Bronchial epithelial cell (primary cell): ENCODE measurements around the gene PTPRN2. TPM values are rescaled to one million over a fixed set of nuclear protein-coding genes. Genes with fewer than 3 reads are reported as not detected.

Experiments used
- DNase-seq: peaks from one replicate; pipeline ENCODE4 v3.0.0-alpha.2; 2010; ENCODE audit warnings: low read depth
- FAIRE-seq: peaks from 2 replicates; lab custom pipeline; 2011; peaks lifted over from hg19 to GRCh38; lab: Jason Lieb, UNC
- H3K27me3 ChIP-seq: 2 replicates; pipeline ENCODE4 v1.5.1; 2011; ENCODE audit warnings: low read length; ENCODE audit not compliant: control insufficient read depth, insufficient read depth
- H3K36me3 ChIP-seq: 2 replicates; pipeline ENCODE4 v1.5.1; 2011; ENCODE audit warnings: low read length; ENCODE audit not compliant: control insufficient read depth, insufficient read depth
- H3K4me3 ChIP-seq: 2 replicates; pipeline ENCODE4 v1.5.1; 2011; ENCODE audit warnings: mild to moderate bottlenecking, low read depth, low read length, control low read depth
- CTCF ChIP-seq: IDR thresholded peaks from 2 replicates; pipeline ENCODE4 v1.5.1; 2011; ENCODE audit warnings: mild to moderate bottlenecking, moderate library complexity, low read length, control low read depth, inconsistent platforms; ENCODE audit not compliant: insufficient read depth, severe bottlenecking
- total RNA-seq: library from RNA; depleted of rRNA; stranded (reverse); fragments of >200 nt; gene quantifications from 2 replicates; pipeline ENCODE4 v1.2.1, GENCODE V29; 2014

The PTPRN2 gene
- total RNA-seq, 1 donor from 2014 or later, result 1.1 TPM

DNA sequence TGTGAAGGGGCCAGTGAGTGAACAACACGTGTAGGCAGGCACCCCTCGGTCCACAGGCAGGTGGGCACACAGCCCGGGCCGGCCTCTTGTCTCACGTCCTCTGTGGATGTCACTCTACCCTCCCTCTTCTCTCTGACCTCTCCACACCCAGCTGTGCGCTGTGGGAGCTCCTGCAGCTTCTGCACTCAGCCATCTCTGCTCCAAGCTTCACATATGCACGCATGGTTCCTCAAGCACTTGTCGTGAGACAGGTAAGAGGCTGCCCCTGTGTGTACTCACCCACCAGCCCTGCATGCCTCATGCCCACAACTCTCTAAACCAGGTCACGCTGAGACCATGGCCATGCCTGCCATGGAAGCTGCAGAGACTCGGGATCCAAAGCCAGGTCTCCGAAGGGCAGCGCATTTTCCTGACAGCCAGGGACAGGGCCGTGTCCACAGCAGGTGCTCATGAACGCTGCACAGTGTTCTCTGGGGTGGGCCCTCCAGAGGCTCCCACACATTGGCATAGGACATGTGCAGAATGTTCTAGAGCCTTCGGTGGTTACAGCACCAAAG is 477.5 kb downstream of the PTPRN2 start:
- FAIRE-seq (no peak), DNase-seq (no peak)
- Histone ChIP-seq H3K4me3 (no peak overlapping the region), H3K36me3 (no peaks in the 10 kb centered on the region), H3K27me3 (no peaks in the 10 kb centered on the region)
- no peak for TF ChIP-seq CTCF

GRCh38 chr7:158109364-158110033 is 478.1 kb downstream of the PTPRN2 start:
- Histone ChIP-seq H3K27me3 (no peaks in the 10 kb centered on the region), H3K36me3 (no peaks in the 10 kb centered on the region), H3K4me3 (no peak overlapping the region)
- DNase-seq, result peak; percentile 1
- FAIRE-seq, result no peak
- TF ChIP-seq CTCF, result no peak

- Histone ChIP-seq H3K27me3 (no peaks in the 10 kb centered on the region), H3K4me3 (no peak overlapping the region), H3K36me3 (no peaks in the 10 kb centered on the region)
- DNase-seq (no peak), FAIRE-seq (peak; percentile 52)
- no peak for TF ChIP-seq CTCF
These were observed 478.9 kb downstream of the PTPRN2 start for GRCh38 chr7:158108646-158109293.

DNA sequence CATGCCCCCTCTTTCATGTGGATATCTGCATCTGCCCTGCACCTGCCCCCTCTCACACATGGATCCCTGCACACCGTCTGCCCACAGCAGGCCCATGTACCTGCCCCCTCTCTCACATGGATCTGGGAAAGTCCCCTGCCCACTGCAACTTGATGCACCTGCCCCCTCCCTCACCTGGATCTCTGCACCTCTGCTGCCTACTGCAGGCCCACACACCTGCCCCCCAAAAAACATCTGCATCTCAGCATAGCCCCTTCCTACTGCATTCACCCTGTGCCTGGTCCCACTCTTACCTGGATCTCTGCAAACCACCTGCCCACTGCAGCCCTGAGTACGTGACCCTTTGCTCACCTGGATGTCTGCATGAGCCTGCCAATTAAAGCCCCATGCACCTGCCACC is 479.8 kb downstream of the PTPRN2 start:
- Histone ChIP-seq H3K36me3 (no peaks in the 10 kb centered on the region), H3K4me3 (no peak overlapping the region), H3K27me3 (no peaks in the 10 kb centered on the region)
- DNase-seq (no peak), FAIRE-seq (no peak)
- TF ChIP-seq CTCF, result no peak

DNA sequence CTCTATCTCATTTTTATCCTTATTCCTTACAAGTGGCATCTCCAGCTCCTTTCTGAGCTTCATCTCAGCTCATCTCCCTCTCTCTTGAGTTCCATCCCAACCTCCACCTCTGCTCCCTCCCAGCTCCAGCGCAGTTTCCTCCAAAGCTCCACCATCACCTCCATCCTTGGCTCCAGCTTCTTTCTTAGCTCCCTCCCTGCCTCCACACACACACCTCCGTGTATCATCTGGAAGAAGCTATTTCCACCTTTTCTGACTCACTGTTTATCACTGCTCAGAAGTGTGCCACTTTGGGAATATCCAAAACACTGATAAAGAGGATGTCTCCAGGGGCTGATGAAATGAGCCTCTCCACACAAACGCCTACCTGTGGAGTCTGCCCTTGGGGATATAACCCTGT is 481.4 kb downstream of the PTPRN2 start:
- TF ChIP-seq CTCF, result no peak
- H3K4me3 ChIP-seq, result no peak overlapping the region

DNA sequence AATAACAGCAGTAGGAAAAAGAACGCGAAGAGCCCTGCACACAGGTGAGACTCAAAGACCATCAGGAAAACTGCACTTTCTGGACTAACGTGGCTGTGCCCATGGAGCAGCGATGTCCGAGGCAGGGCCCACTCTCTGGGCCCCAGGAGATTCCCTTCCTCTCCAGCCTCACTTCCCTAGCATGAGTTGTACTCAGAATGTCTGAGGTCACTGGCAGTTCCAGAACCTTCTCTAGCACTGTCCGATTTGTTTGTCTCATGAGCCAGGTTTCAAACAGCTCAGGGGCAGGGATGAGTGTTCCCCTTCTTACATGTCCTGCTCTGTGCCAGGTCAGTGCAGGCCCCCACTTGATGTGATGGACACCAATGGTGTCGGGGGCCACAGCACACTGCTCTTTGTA is 484.2 kb downstream of the PTPRN2 start:
- no peak overlapping the region for H3K4me3 ChIP-seq
- no peaks in the 10 kb centered on the region for H3K27me3 ChIP-seq
- FAIRE-seq (no peak), DNase-seq (no peak)
- H3K36me3 ChIP-seq, result no peaks in the 10 kb centered on the region
- TF ChIP-seq CTCF, result no peak

More for the DNA sequence above, 481.4 kb downstream of the PTPRN2 start:
- Histone ChIP-seq H3K36me3 (no peaks in the 10 kb centered on the region), H3K27me3 (no peaks in the 10 kb centered on the region)
- no peak for DNase-seq
- FAIRE-seq, result no peak
